Activated naive CD8-positive, alpha-beta T cell treated with anti-CD3 and anti-CD28 coated beads, Interleukin-2, amount 10 ng/mL, durations not matched to agents 7 days and 5 days (primary cell): ENCODE measurements around the gene ONECUT3. TPM values are rescaled to one million over a fixed set of nuclear protein-coding genes. Genes with fewer than 3 reads are reported as not detected.

Source experiments
- ATAC-seq: fragments of 150-1000 bp; cut with Tn5 transposase; one replicate; pipeline ENCODE4 v1.10.0; 2021; ENCODE audit warnings: low read depth, moderate library complexity
- POLR2A ChIA-PET: fragments of 350-600 bp; sonication (Branson Sonifier 250); formaldehyde crosslinking; loops from one replicate; lab custom pipeline; 2021; ENCODE audit warnings: antibody characterized with exemption; lab: Charles Lee
- DNase-seq: peaks from one replicate; pipeline ENCODE4 v3.0.0; 2021
- H3K27ac Mint-ChIP-seq: one replicate; pipeline ENCODE4 v1.8.0; 2022; ENCODE audit warnings: mild to moderate bottlenecking, mixed read lengths
- H3K27me3 Mint-ChIP-seq: one replicate; pipeline ENCODE4 v1.8.0; 2022; ENCODE audit warnings: mild to moderate bottlenecking, moderate library complexity, mixed read lengths
- H3K36me3 Mint-ChIP-seq: one replicate; pipeline ENCODE4 v1.8.0; 2021; ENCODE audit warnings: mild to moderate bottlenecking, mixed read lengths
- H3K4me1 Mint-ChIP-seq: one replicate; pipeline ENCODE4 v1.8.0; 2021; ENCODE audit warnings: mixed read lengths
- H3K4me3 Mint-ChIP-seq: one replicate; pipeline ENCODE4 v1.8.0; 2022; ENCODE audit warnings: mild to moderate bottlenecking, moderate library complexity, mixed read lengths
- H3K9me3 Mint-ChIP-seq: one replicate; pipeline ENCODE4 v1.8.0; 2021; ENCODE audit warnings: mixed read lengths
- total RNA-seq, 2 experiments: library from RNA; stranded (reverse); gene quantifications; one replicate each; pipeline ENCODE4 v1.2.3, GENCODE V29; 2021

ONECUT3 gene
- total RNA-seq, 2 experiments from 2014 or later: not detected

- peaks cover 68% of the 10 kb centered on the region for H3K27me3 Mint-ChIP-seq
- no peak overlapping the region for H3K4me3 Mint-ChIP-seq
- POLR2A ChIA-PET: no interaction called here
- DNase-seq (no peak), ATAC-seq (no peak)
- H3K4me1 Mint-ChIP-seq: peaks cover 3% of the 10 kb centered on the region
- H3K27ac Mint-ChIP-seq: no peak overlapping the region
- peaks cover 3% of the 10 kb centered on the region for H3K9me3 Mint-ChIP-seq
- H3K36me3 Mint-ChIP-seq: no peaks in the 10 kb centered on the region
Observed at GRCh38 chr19:1773184-1773583, 19.9 kb downstream of the ONECUT3 start.

GRCh38 chr19:1774989-1775772 is 21.9 kb downstream of the ONECUT3 start:
- Mint-ChIP-seq H3K4me1 (peaks cover 3% of the 10 kb centered on the region), H3K9me3 (peaks cover 3% of the 10 kb centered on the region), H3K27me3 (peaks cover 68% of the 10 kb centered on the region), H3K27ac (no peak overlapping the region), H3K4me3 (no peak overlapping the region), H3K36me3 (no peaks in the 10 kb centered on the region)
- POLR2A ChIA-PET: no interaction called here
- DNase-seq (no peak), ATAC-seq (no peak)

GRCh38 chr19:1775951-1776605 is 22.8 kb downstream of the ONECUT3 start:
- peaks cover 3% of the 10 kb centered on the region for H3K9me3 Mint-ChIP-seq
- POLR2A ChIA-PET: no interaction called here
- no peak overlapping the region for H3K27ac Mint-ChIP-seq
- H3K4me1 Mint-ChIP-seq: peaks cover 3% of the 10 kb centered on the region
- H3K36me3 Mint-ChIP-seq: no peaks in the 10 kb centered on the region
- H3K27me3 Mint-ChIP-seq: peaks cover 69% of the 10 kb centered on the region
- DNase-seq (no peak), ATAC-seq (no peak)
- no peak overlapping the region for H3K4me3 Mint-ChIP-seq

GRCh38 chr19:1776606-1777147 is 23.4 kb downstream of the ONECUT3 start:
- H3K4me1 Mint-ChIP-seq: peaks cover 3% of the 10 kb centered on the region

GRCh38 chr19:1777149-1777548 is 23.8 kb downstream of the ONECUT3 start:
- no peaks in the 10 kb centered on the region for H3K36me3 Mint-ChIP-seq
- no peak overlapping the region for H3K27ac Mint-ChIP-seq
- ATAC-seq (no peak), DNase-seq (no peak)
- H3K4me3 Mint-ChIP-seq: no peak overlapping the region
- peaks cover 3% of the 10 kb centered on the region for H3K4me1 Mint-ChIP-seq
- H3K27me3 Mint-ChIP-seq: peaks cover 69% of the 10 kb centered on the region
- POLR2A ChIA-PET: no interaction called here
- peaks cover 3% of the 10 kb centered on the region for H3K9me3 Mint-ChIP-seq

More at GRCh38 chr19:1776606-1777147, 23.4 kb downstream of the ONECUT3 start:
- DNase-seq: no peak
- ATAC-seq: no peak
- H3K4me3 Mint-ChIP-seq: no peak overlapping the region
- peaks cover 69% of the 10 kb centered on the region for H3K27me3 Mint-ChIP-seq
- H3K9me3 Mint-ChIP-seq: peaks cover 3% of the 10 kb centered on the region
- POLR2A ChIA-PET: no interaction called here
- H3K36me3 Mint-ChIP-seq: no peaks in the 10 kb centered on the region
- no peak overlapping the region for H3K27ac Mint-ChIP-seq

GRCh38 chr19:1779574-1779973 is 26.3 kb downstream of the ONECUT3 start:
- Mint-ChIP-seq H3K36me3 (no peaks in the 10 kb centered on the region), H3K4me1 (peaks cover 3% of the 10 kb centered on the region), H3K27me3 (peaks cover 54% of the 10 kb centered on the region), H3K4me3 (no peak overlapping the region), H3K9me3 (peaks cover 3% of the 10 kb centered on the region), H3K27ac (no peak overlapping the region)
- ATAC-seq (no peak), DNase-seq (no peak)
- POLR2A ChIA-PET: no interaction called here

GRCh38 chr19:1780272-1780958 is 27.1 kb downstream of the ONECUT3 start:
- DNase-seq: no peak
- ATAC-seq: no peak
- POLR2A ChIA-PET: no interaction called here

GRCh38 chr19:1782521-1782920 is 29.2 kb downstream of the ONECUT3 start:
- Mint-ChIP-seq H3K27me3 (peaks cover 39% of the 10 kb centered on the region), H3K36me3 (no peaks in the 10 kb centered on the region), H3K27ac (no peak overlapping the region), H3K4me1 (no peaks in the 10 kb centered on the region), H3K9me3 (no peaks in the 10 kb centered on the region), H3K4me3 (no peak overlapping the region)
- no peak for DNase-seq
- no peak for ATAC-seq
- POLR2A ChIA-PET: no interaction called here

More at GRCh38 chr19:1780272-1780958, 27.1 kb downstream of the ONECUT3 start:
- H3K4me1 Mint-ChIP-seq: peaks cover 3% of the 10 kb centered on the region
- H3K4me3 Mint-ChIP-seq: no peak overlapping the region
- H3K9me3 Mint-ChIP-seq: peaks cover 3% of the 10 kb centered on the region
- no peak overlapping the region for H3K27ac Mint-ChIP-seq
- peaks cover 51% of the 10 kb centered on the region for H3K27me3 Mint-ChIP-seq
- no peaks in the 10 kb centered on the region for H3K36me3 Mint-ChIP-seq

GRCh38 chr19:1783354-1783753 is 30.0 kb downstream of the ONECUT3 start:
- Mint-ChIP-seq H3K9me3 (no peaks in the 10 kb centered on the region), H3K4me3 (no peak overlapping the region), H3K27me3 (peaks cover 32% of the 10 kb centered on the region), H3K36me3 (no peaks in the 10 kb centered on the region), H3K27ac (no peak overlapping the region), H3K4me1 (no peaks in the 10 kb centered on the region)
- POLR2A ChIA-PET: no interaction called here
- no peak for ATAC-seq
- no peak for DNase-seq

- POLR2A ChIA-PET: no interaction called here
- Mint-ChIP-seq H3K36me3 (no peaks in the 10 kb centered on the region), H3K9me3 (no peaks in the 10 kb centered on the region), H3K27me3 (peaks cover 27% of the 10 kb centered on the region), H3K27ac (no peak overlapping the region), H3K4me1 (no peaks in the 10 kb centered on the region), H3K4me3 (no peak overlapping the region)
- DNase-seq (no peak), ATAC-seq (no peak)
Observed at GRCh38 chr19:1783874-1784273, 30.6 kb downstream of the ONECUT3 start.

- no peaks in the 10 kb centered on the region for H3K36me3 Mint-ChIP-seq
- peaks cover 14% of the 10 kb centered on the region for H3K27me3 Mint-ChIP-seq
- H3K27ac Mint-ChIP-seq: no peak overlapping the region
- H3K4me1 Mint-ChIP-seq: no peaks in the 10 kb centered on the region
- DNase-seq (no peak), ATAC-seq (no peak)
- POLR2A ChIA-PET: no interaction called here
- no peak overlapping the region for H3K4me3 Mint-ChIP-seq
- H3K9me3 Mint-ChIP-seq: no peaks in the 10 kb centered on the region
Observed at GRCh38 chr19:1785310-1785709, 32.0 kb downstream of the ONECUT3 start.

GRCh38 chr19:1786668-1787067 is 33.4 kb downstream of the ONECUT3 start:
- Mint-ChIP-seq H3K27me3 (peaks cover 6% of the 10 kb centered on the region), H3K4me1 (no peaks in the 10 kb centered on the region), H3K36me3 (no peaks in the 10 kb centered on the region), H3K4me3 (no peak overlapping the region), H3K27ac (no peak overlapping the region), H3K9me3 (no peaks in the 10 kb centered on the region)
- POLR2A ChIA-PET: no interaction called here
- DNase-seq: no peak
- ATAC-seq: no peak

GRCh38 chr19:1787116-1787515 is 33.8 kb downstream of the ONECUT3 start:
- H3K9me3 Mint-ChIP-seq: no peaks in the 10 kb centered on the region
- H3K4me3 Mint-ChIP-seq: no peak overlapping the region
- no peaks in the 10 kb centered on the region for H3K36me3 Mint-ChIP-seq
- POLR2A ChIA-PET: no interaction called here
- no peak for DNase-seq
- H3K4me1 Mint-ChIP-seq: no peaks in the 10 kb centered on the region
- no peak overlapping the region for H3K27ac Mint-ChIP-seq
- H3K27me3 Mint-ChIP-seq: peaks cover 6% of the 10 kb centered on the region
- ATAC-seq: no peak
